GM21619 (cell line): ENCODE measurements around the gene PLA2G4A.

ENCODE experiments used
- ATAC-seq: cut with Tn5 transposase; IDR thresholded peaks from one replicate; pipeline ENCODE4 v1.9.1; 2021; ENCODE audit not compliant: unreplicated experiment

Gene PLA2G4A

GRCh38 chr1:186967656-186968394 is 139.1 kb downstream of the PLA2G4A start:
- no peak for ATAC-seq

GRCh38 chr1:186974774-186975181 is 146.0 kb downstream of the PLA2G4A start:
- no peak for ATAC-seq

- ATAC-seq: no peak
These were observed 146.5 kb downstream of the PLA2G4A start for GRCh38 chr1:186975220-186975619.

- no peak for ATAC-seq
These were observed 148.0 kb downstream of the PLA2G4A start for GRCh38 chr1:186976700-186977099.

- no peak for ATAC-seq
These were observed 148.7 kb downstream of the PLA2G4A start for GRCh38 chr1:186977266-186977957.

- ATAC-seq: no peak
These were observed 150.1 kb downstream of the PLA2G4A start for GRCh38 chr1:186978596-186979556.

- ATAC-seq: no peak
These were observed 151.7 kb downstream of the PLA2G4A start for GRCh38 chr1:186980400-186980799.

- no peak for ATAC-seq
These were observed 153.4 kb downstream of the PLA2G4A start for GRCh38 chr1:186982116-186982515.

GRCh38 chr1:186983327-186983726 is 154.6 kb downstream of the PLA2G4A start:
- ATAC-seq: no peak

GRCh38 chr1:186984959-186985358 is 156.2 kb downstream of the PLA2G4A start:
- ATAC-seq: no peak

GRCh38 chr1:186985889-186986491 is 157.2 kb downstream of the PLA2G4A start:
- peak; percentile 84 for ATAC-seq

GRCh38 chr1:186987065-186987464 is 158.3 kb downstream of the PLA2G4A start:
- no peak for ATAC-seq

GRCh38 chr1:186987769-186988168 is 159.0 kb downstream of the PLA2G4A start:
- ATAC-seq: no peak

- ATAC-seq: no peak
These were observed 165.2 kb downstream of the PLA2G4A start for GRCh38 chr1:186993996-186994395.

- ATAC-seq: peak; percentile 68
These were observed 166.1 kb downstream of the PLA2G4A start for GRCh38 chr1:186994897-186995296.

- ATAC-seq: no peak
These were observed 168.1 kb downstream of the PLA2G4A start for GRCh38 chr1:186996816-186997215.

- ATAC-seq: no peak
These were observed 169.1 kb downstream of the PLA2G4A start for GRCh38 chr1:186997877-186998276.

GRCh38 chr1:186999506-186999905 is 170.8 kb downstream of the PLA2G4A start:
- no peak for ATAC-seq

- no peak for ATAC-seq
These were observed 172.6 kb downstream of the PLA2G4A start for GRCh38 chr1:187001198-187001889.

- ATAC-seq: no peak
These were observed 174.6 kb downstream of the PLA2G4A start for GRCh38 chr1:187003353-187003752.
